Bronchial epithelial cell (primary cell): ENCODE results near the gene PIN1. TPM values are rescaled to one million over a fixed set of nuclear protein-coding genes. Genes with fewer than 3 reads are reported as not detected.

Source experiments
- DNase-seq: peaks from one replicate; pipeline ENCODE4 v3.0.0-alpha.2; 2010; ENCODE audit warnings: low read depth
- FAIRE-seq: peaks from 2 replicates; lab custom pipeline; 2011; peaks lifted over from hg19 to GRCh38; lab: Jason Lieb, UNC
- H3K27me3 ChIP-seq: 2 replicates; pipeline ENCODE4 v1.5.1; 2011; ENCODE audit warnings: low read length; ENCODE audit not compliant: control insufficient read depth, insufficient read depth
- H3K36me3 ChIP-seq: 2 replicates; pipeline ENCODE4 v1.5.1; 2011; ENCODE audit warnings: low read length; ENCODE audit not compliant: control insufficient read depth, insufficient read depth
- H3K4me3 ChIP-seq: 2 replicates; pipeline ENCODE4 v1.5.1; 2011; ENCODE audit warnings: mild to moderate bottlenecking, low read depth, low read length, control low read depth
- total RNA-seq: library from RNA; depleted of rRNA; stranded (reverse); fragments of >200 nt; gene quantifications from 2 replicates; pipeline ENCODE4 v1.2.1, GENCODE V29; 2014
- TF ChIP-seq, protein P1 (sequence below): IDR thresholded peaks from 2 replicates; pipeline ENCODE4 v1.5.1; 2011; ENCODE audit warnings: mild to moderate bottlenecking, moderate library complexity, low read length, control low read depth, inconsistent platforms; ENCODE audit not compliant: insufficient read depth, severe bottlenecking

The PIN1 gene
- total RNA-seq, 1 donor from 2014 or later: 61.3 TPM

- TF ChIP-seq, protein P1, sequence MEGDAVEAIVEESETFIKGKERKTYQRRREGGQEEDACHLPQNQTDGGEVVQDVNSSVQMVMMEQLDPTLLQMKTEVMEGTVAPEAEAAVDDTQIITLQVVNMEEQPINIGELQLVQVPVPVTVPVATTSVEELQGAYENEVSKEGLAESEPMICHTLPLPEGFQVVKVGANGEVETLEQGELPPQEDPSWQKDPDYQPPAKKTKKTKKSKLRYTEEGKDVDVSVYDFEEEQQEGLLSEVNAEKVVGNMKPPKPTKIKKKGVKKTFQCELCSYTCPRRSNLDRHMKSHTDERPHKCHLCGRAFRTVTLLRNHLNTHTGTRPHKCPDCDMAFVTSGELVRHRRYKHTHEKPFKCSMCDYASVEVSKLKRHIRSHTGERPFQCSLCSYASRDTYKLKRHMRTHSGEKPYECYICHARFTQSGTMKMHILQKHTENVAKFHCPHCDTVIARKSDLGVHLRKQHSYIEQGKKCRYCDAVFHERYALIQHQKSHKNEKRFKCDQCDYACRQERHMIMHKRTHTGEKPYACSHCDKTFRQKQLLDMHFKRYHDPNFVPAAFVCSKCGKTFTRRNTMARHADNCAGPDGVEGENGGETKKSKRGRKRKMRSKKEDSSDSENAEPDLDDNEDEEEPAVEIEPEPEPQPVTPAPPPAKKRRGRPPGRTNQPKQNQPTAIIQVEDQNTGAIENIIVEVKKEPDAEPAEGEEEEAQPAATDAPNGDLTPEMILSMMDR: no peak
- H3K36me3 ChIP-seq: peaks cover 5% of the 10 kb centered on the region
- no peak for FAIRE-seq
These were observed 13.6 kb downstream of the PIN1 start for GRCh38 chr19:9848762-9849161.

GRCh38 chr19:9849791-9850190 lies 14.7 kb downstream of the PIN1 start:
- no peak overlapping the region for H3K4me3 ChIP-seq
- DNase-seq: no peak
- FAIRE-seq: no peak
- peaks cover 5% of the 10 kb centered on the region for H3K36me3 ChIP-seq
- TF ChIP-seq, protein P1: no peak
- H3K27me3 ChIP-seq: no peaks in the 10 kb centered on the region

More at GRCh38 chr19:9848762-9849161, 13.6 kb downstream of the PIN1 start:
- no peak for DNase-seq
- H3K27me3 ChIP-seq: no peaks in the 10 kb centered on the region
- H3K4me3 ChIP-seq: no peak overlapping the region

- FAIRE-seq (no peak), DNase-seq (no peak)
- H3K27me3 ChIP-seq: no peaks in the 10 kb centered on the region
- peaks cover 3% of the 10 kb centered on the region for H3K36me3 ChIP-seq
- TF ChIP-seq, protein P1: no peak
- H3K4me3 ChIP-seq: no peak overlapping the region
These were observed 15.3 kb downstream of the PIN1 start for GRCh38 chr19:9850235-9850959.

- no peaks in the 10 kb centered on the region for H3K27me3 ChIP-seq
- DNase-seq (no peak), FAIRE-seq (no peak)
- peaks cover 2% of the 10 kb centered on the region for H3K36me3 ChIP-seq
- TF ChIP-seq, protein P1: no peak
- H3K4me3 ChIP-seq: no peak overlapping the region
These were observed 19.2 kb downstream of the PIN1 start for GRCh38 chr19:9854282-9854846.

- DNase-seq: no peak
- TF ChIP-seq, protein P1: no peak
- no peak for FAIRE-seq
- no peaks in the 10 kb centered on the region for H3K36me3 ChIP-seq
- H3K27me3 ChIP-seq: no peaks in the 10 kb centered on the region
- H3K4me3 ChIP-seq: no peak overlapping the region
These were observed 21.5 kb downstream of the PIN1 start for GRCh38 chr19:9856609-9857008.
